Trophoblast cell (in vitro differentiated cells and primary cell): ENCODE results near the gene FSTL4.

Source experiments
- DNase-seq, 2 donors: peaks; one replicate each; pipeline ENCODE4 v3.0.0-alpha.2; 2016
- H2AFZ ChIP-seq: 2 replicates; pipeline ENCODE4 v1.6.1; 2013; ENCODE audit warnings: low read length, moderate library complexity, mild to moderate bottlenecking; ENCODE audit not compliant: insufficient read depth, poor library complexity
- H2AK5ac ChIP-seq: 2 replicates; pipeline ENCODE4 v1.6.1; 2013; ENCODE audit warnings: mild to moderate bottlenecking, low read length
- H2BK120ac ChIP-seq: 2 replicates; pipeline ENCODE4 v1.6.1; 2013; ENCODE audit warnings: low read length, mild to moderate bottlenecking, moderate library complexity; ENCODE audit not compliant: insufficient read depth, poor library complexity
- H2BK12ac ChIP-seq: 2 replicates; pipeline ENCODE4 v1.6.1; 2013; ENCODE audit warnings: mild to moderate bottlenecking, low read length, moderate library complexity
- H2BK5ac ChIP-seq: 2 replicates; pipeline ENCODE4 v1.6.1; 2013; ENCODE audit warnings: low read length, low read depth, moderate library complexity, mild to moderate bottlenecking; ENCODE audit not compliant: poor library complexity
- H3K14ac ChIP-seq: 2 replicates; pipeline ENCODE4 v1.6.1; 2013; ENCODE audit warnings: mild to moderate bottlenecking, low read length
- H3K18ac ChIP-seq: 2 replicates; pipeline ENCODE4 v1.6.1; 2013; ENCODE audit warnings: mild to moderate bottlenecking, low read length
- H3K23ac ChIP-seq: 2 replicates; pipeline ENCODE4 v1.6.1; 2013; ENCODE audit warnings: low read length
- H3K27ac ChIP-seq: 2 replicates; pipeline ENCODE4 v1.5.1; 2013; ENCODE audit warnings: low read depth, mild to moderate bottlenecking, inconsistent platforms, low read length, moderate library complexity
- H3K27me3 ChIP-seq: 2 replicates; pipeline ENCODE4 v1.6.1; 2013; ENCODE audit warnings: inconsistent platforms, mild to moderate bottlenecking, low read length, moderate library complexity; ENCODE audit not compliant: insufficient read depth
- H3K36me3 ChIP-seq, 2 experiments: 1 replicate in 1 of 2; 2 replicates in 1 of 2; pipeline ENCODE4 v1.6.1; 2013; ENCODE audit warnings: low read length in 2 of 2, mild to moderate bottlenecking in 2 of 2, moderate library complexity in 1 of 2; ENCODE audit not compliant: insufficient read depth in 2 of 2, control insufficient read depth in 1 of 2
- H3K4ac ChIP-seq: 2 replicates; pipeline ENCODE4 v1.6.1; 2013; ENCODE audit warnings: low read depth, mild to moderate bottlenecking, low read length, moderate library complexity
- H3K4me1 ChIP-seq, 2 experiments: 1 replicate in 1 of 2; 2 replicates in 1 of 2; pipeline ENCODE4 v1.6.1; 2013; ENCODE audit warnings: low read length in 2 of 2, mild to moderate bottlenecking in 2 of 2, moderate library complexity in 1 of 2; ENCODE audit not compliant: insufficient read depth in 2 of 2, control insufficient read depth in 1 of 2
- H3K4me2 ChIP-seq: 2 replicates; pipeline ENCODE4 v1.6.1; 2013; ENCODE audit warnings: inconsistent platforms, mild to moderate bottlenecking, low read length, moderate library complexity
- H3K4me3 ChIP-seq: 2 replicates; pipeline ENCODE4 v1.5.1; 2013; ENCODE audit warnings: mild to moderate bottlenecking, low read depth, low read length, inconsistent platforms
- H3K79me1 ChIP-seq: one replicate; pipeline ENCODE4 v1.6.1; 2013; ENCODE audit warnings: low read length
- H3K79me2 ChIP-seq: 2 replicates; pipeline ENCODE4 v1.6.1; 2013; ENCODE audit warnings: low read length, mild to moderate bottlenecking; ENCODE audit not compliant: control insufficient read depth, insufficient read depth, poor library complexity
- H3K9ac ChIP-seq: 2 replicates; pipeline ENCODE4 v1.6.1; 2013; ENCODE audit warnings: mild to moderate bottlenecking, low read length
- H3K9me3 ChIP-seq: 2 replicates; pipeline ENCODE4 v1.6.1; 2013; ENCODE audit warnings: low read depth, mild to moderate bottlenecking, control low read depth, inconsistent platforms, low read length; ENCODE audit not compliant: insufficient read depth
- H4K12ac ChIP-seq: 2 replicates; pipeline ENCODE4 v1.6.1; 2013; ENCODE audit warnings: low read depth, mild to moderate bottlenecking, low read length, moderate library complexity
- H4K8ac ChIP-seq: 2 replicates; pipeline ENCODE4 v1.6.1; 2013; ENCODE audit warnings: low read depth, mild to moderate bottlenecking, low read length, moderate library complexity
- H4K91ac ChIP-seq: one replicate; pipeline ENCODE4 v1.6.1; 2013; ENCODE audit warnings: low read depth, mild to moderate bottlenecking, low read length, moderate library complexity
- WGBS: extraction: QIAGEN DNeasy Blood & Tissue Kit; methylation state at CpG from one replicate; pipeline ENCODE4 v1.1.7; 2013; ENCODE audit warnings: missing lambda C conversion rate; ENCODE audit not compliant: insufficient read length, insufficient coverage; ENCODE audit errors: extremely low coverage; 5-methylcytosine and 5-hydroxymethylcytosine counted together

Gene FSTL4

GRCh38 chr5:133511653-133512235 is 100.6 kb downstream of the FSTL4 start:
- peak overlapping the region; percentile 52 for H3K4me3 ChIP-seq
- no peak overlapping the region for H2AFZ ChIP-seq
- no peak overlapping the region for H2BK120ac ChIP-seq
- no CpG with 5 or more reads among the region's 7 CpGs for WGBS
- H3K79me1 ChIP-seq, result no peaks in the 10 kb centered on the region
- no peak overlapping the region for H3K4me2 ChIP-seq
- H4K91ac ChIP-seq, result no peak overlapping the region
- peaks cover 0 to 2% of the 10 kb centered on the region in 2 experiments for H3K4me1 ChIP-seq
- no peaks in the 10 kb centered on the region for H3K27me3 ChIP-seq
- no peak overlapping the region for H3K14ac ChIP-seq
- no peaks in the 10 kb centered on the region for H3K9me3 ChIP-seq
- no peak for DNase-seq
- H2AK5ac ChIP-seq, result no peak overlapping the region
- no peak overlapping the region for H3K4ac ChIP-seq
- H2BK5ac ChIP-seq, result no peak overlapping the region
- no peak overlapping the region for H3K18ac ChIP-seq
- H4K8ac ChIP-seq, result no peak overlapping the region
- no peak overlapping the region for H3K23ac ChIP-seq
- H3K36me3 ChIP-seq, result no peaks in the 10 kb centered on the region
- no peaks in the 10 kb centered on the region for H3K79me2 ChIP-seq
- no peak overlapping the region for H3K27ac ChIP-seq
- H4K12ac ChIP-seq, result no peak overlapping the region
- no peak overlapping the region for H3K9ac ChIP-seq
- H2BK12ac ChIP-seq, result no peak overlapping the region

GRCh38 chr5:133510634-133511262 is 101.6 kb downstream of the FSTL4 start:
- no peak overlapping the region for H3K14ac ChIP-seq
- H3K9ac ChIP-seq, result no peak overlapping the region
- no peaks in the 10 kb centered on the region for H3K9me3 ChIP-seq
- H3K27ac ChIP-seq, result no peak overlapping the region
- H2AFZ ChIP-seq, result no peak overlapping the region
- H3K23ac ChIP-seq, result no peak overlapping the region
- H4K91ac ChIP-seq, result no peak overlapping the region
- no CpG with 5 or more reads among the region's 11 CpGs for WGBS
- peak in 1 of 2 donors; percentile 6 for DNase-seq
- H4K12ac ChIP-seq, result no peak overlapping the region
- H4K8ac ChIP-seq, result no peak overlapping the region
- H3K79me2 ChIP-seq, result no peaks in the 10 kb centered on the region
- H3K36me3 ChIP-seq, result no peaks in the 10 kb centered on the region
- H2BK120ac ChIP-seq, result no peak overlapping the region
- H3K27me3 ChIP-seq, result no peaks in the 10 kb centered on the region
- no peak overlapping the region for H3K4me3 ChIP-seq
- H3K4ac ChIP-seq, result no peak overlapping the region
- no peak overlapping the region for H2AK5ac ChIP-seq
- H3K4me1 ChIP-seq, result peaks cover 0 to 2% of the 10 kb centered on the region in 2 experiments
- H3K4me2 ChIP-seq, result no peak overlapping the region
- H3K18ac ChIP-seq, result no peak overlapping the region
- H2BK12ac ChIP-seq, result no peak overlapping the region
- no peak overlapping the region for H2BK5ac ChIP-seq
- H3K79me1 ChIP-seq, result no peaks in the 10 kb centered on the region

- Histone ChIP-seq H2BK5ac (no peak overlapping the region), H3K14ac (no peak overlapping the region), H3K18ac (no peak overlapping the region), H3K9me3 (no peaks in the 10 kb centered on the region), H2AK5ac (no peak overlapping the region), H3K36me3 (no peaks in the 10 kb centered on the region), H4K12ac (no peak overlapping the region), H4K8ac (no peak overlapping the region), H3K79me1 (no peaks in the 10 kb centered on the region), H3K4me2 (no peak overlapping the region), H3K79me2 (no peaks in the 10 kb centered on the region), H3K4me1 (peaks cover 0 to 2% of the 10 kb centered on the region in 2 experiments), H3K4me3 (no peak overlapping the region), H4K91ac (no peak overlapping the region), H2BK120ac (no peak overlapping the region), H3K27ac (no peak overlapping the region), H3K23ac (no peak overlapping the region), H3K4ac (no peak overlapping the region), H3K9ac (no peak overlapping the region), H3K27me3 (no peaks in the 10 kb centered on the region), H2AFZ (no peak overlapping the region), H2BK12ac (no peak overlapping the region)
- no peak for DNase-seq
- no CpG with 5 or more reads among the region's 4 CpGs for WGBS
Measured at GRCh38 chr5:133509742-133510079, 102.6 kb downstream of the FSTL4 start.

- Histone ChIP-seq H3K14ac (no peak overlapping the region), H3K4me1 (peaks cover 0 to 2% of the 10 kb centered on the region in 2 experiments), H3K4me2 (no peak overlapping the region), H4K8ac (no peak overlapping the region), H3K4ac (no peak overlapping the region), H3K36me3 (no peaks in the 10 kb centered on the region), H2AFZ (no peak overlapping the region), H3K79me1 (no peaks in the 10 kb centered on the region), H3K79me2 (no peaks in the 10 kb centered on the region), H3K9ac (no peak overlapping the region), H3K4me3 (no peak overlapping the region), H3K18ac (no peak overlapping the region), H3K27ac (no peak overlapping the region), H2BK5ac (no peak overlapping the region), H2AK5ac (no peak overlapping the region), H4K91ac (no peak overlapping the region), H2BK120ac (no peak overlapping the region), H3K27me3 (no peaks in the 10 kb centered on the region), H3K23ac (no peak overlapping the region), H3K9me3 (no peaks in the 10 kb centered on the region), H4K12ac (no peak overlapping the region), H2BK12ac (no peak overlapping the region)
- no peak for DNase-seq
- WGBS, result no CpG with 5 or more reads among the region's 3 CpGs
Measured at GRCh38 chr5:133508845-133509741, 103.2 kb downstream of the FSTL4 start.
